Stimulated activated CD4-positive, alpha-beta T cell treated with anti-CD3 and anti-CD28 coated beads, Interleukin-12 subunit alpha, Interleukin-12 subunit beta, amount 100 ng/mL, for 24 hours (primary cell): ENCODE measurements around the gene SMPD2.

ENCODE experiments used
- DNase-seq, 2 experiments: peaks; one replicate each; pipeline ENCODE4 v3.0.0-alpha.2; 2020; ENCODE audit warnings: low read depth in 2 of 2

The SMPD2 gene

DNA sequence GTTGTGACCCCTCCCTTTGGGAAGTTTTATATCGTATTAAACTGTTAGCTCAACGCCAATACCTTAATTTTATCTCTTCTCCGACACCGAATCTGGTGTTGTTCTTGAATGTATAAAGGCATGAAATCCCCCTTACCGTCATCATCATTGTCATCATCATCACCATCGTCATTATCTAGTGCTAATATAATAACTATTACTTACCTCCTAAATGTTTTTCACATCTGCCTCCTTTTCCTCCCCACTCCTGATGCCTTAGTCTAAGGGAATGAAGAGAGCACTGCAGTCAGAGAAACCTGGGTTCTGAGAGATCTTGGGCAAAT, 43.2 kb downstream of the SMPD2 start:
- no peak for DNase-seq

GRCh38 chr6:109484122-109484521, 43.6 kb downstream of the SMPD2 start:
- no peak for DNase-seq

- DNase-seq, result no peak
These were observed 44.9 kb downstream of the SMPD2 start for GRCh38 chr6:109485266-109485935.

DNA sequence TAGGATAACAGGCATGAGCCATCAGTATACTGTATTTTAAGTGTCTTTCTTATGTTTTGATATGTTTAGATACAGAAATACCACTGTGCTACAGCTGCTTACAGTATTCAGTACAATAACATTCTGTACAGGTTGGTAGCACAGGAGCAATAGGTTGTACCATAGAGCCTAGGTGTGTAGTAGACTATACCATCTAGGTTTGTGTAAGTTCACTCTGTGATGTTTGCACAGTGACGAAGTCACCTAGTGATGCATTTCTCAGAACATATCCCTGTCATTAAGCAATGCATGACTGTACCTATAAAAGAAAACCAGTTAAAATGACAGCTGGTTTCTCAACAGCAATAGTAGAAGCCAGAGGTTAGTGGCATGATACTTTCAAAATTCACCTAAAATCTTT, 45.5 kb downstream of the SMPD2 start:
- DNase-seq, result no peak

DNA sequence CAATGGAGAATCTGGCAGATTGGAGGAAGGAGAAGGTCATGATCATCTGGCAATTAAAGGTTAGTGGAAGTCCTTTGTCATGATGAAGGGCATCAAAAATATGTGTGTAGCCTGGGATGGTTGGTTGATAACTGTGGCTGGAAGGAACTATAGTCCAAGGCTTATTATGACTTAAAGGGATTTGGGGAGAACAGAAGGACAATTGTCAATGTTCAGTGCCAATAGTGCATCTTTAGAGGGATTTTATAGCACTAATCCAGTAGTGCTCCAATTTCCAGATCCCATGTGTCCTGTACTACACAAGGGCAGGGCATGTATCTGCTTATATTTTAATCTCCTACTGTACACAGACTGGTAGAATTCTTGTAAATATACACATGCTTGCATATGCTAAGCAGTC, 47.5 kb downstream of the SMPD2 start:
- DNase-seq, result no peak

DNA sequence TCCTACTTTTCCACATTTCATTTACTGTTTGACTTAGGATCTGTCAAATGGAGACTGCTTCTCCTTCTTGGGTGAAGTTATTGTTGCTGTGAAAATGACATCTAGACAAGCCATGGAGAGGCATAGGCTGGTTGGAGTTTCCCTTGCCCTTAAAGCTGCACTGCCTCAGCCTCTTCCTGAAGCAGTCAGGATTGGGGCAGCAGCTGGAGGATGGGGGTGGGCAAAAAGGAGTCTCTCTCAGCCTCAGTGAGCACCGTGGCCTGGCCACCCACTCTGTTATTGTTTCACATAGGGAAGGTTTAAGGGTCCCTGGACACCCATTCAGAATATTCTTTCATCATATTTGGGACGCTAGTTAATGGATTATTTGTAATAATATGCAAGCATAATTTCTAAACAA, 50.2 kb downstream of the SMPD2 start:
- DNase-seq, result no peak

- no peak for DNase-seq
These were observed 50.8 kb downstream of the SMPD2 start for GRCh38 chr6:109491207-109491938.
